ENCODE measurements around the gene OR2T27. TPM values are rescaled to one million over a fixed set of nuclear protein-coding genes. Genes with fewer than 3 reads are reported as not detected.

The OR2T27 gene
- total RNA-seq, 4 donors from 2014 or later, result not detected

DNA sequence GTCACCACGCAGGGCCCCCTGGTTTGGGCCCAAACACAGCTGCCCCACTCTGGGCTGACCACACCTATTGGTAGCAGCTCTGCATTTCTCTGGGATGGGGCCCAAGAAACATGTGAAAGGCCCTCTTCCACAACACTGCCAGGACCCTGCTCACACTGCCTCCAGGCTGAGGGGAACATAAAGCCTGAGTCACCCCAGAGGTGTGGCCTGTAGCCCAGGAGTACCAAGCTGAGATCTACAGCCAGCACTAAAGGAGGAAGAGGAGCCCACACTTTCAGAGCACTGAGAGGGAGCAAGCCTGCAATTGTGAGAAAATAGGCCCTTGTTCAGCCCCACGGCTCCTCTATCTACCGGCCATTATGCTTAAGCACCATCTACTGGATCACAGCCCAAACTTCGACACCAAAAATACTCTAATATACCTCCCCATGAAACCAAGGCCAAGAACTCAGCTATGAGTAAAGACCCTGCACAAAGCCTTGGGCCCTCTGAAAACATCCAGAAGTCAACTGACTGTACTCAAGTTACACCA is 43.4 kb downstream of the OR2T27 start:
- H3K9me3 ChIP-seq, result no peaks in the 10 kb centered on the region
- H3K4me1 ChIP-seq, result no peaks in the 10 kb centered on the region
- H3K27ac ChIP-seq, result no peak overlapping the region
- 75 to 78% methylated on average over 1 to 4 of the region's 4 CpGs for WGBS, 2 donors (ENCODE audit: low coverage in 1 of 2)
- no peak for DNase-seq
- H3K36me3 ChIP-seq, result no peaks in the 10 kb centered on the region
- in situ Hi-C loops (cut with MboI; ENCODE audit: low pct_ligation_motif_present in 1 of 4, low pct_unique_long_range_greater_than_20kb in 1 of 4, low sequenced_read_pairs in 3 of 4) (no loop called here), intact Hi-C loops (cut with DNase I; ENCODE audit: low total_unique reads) (no loop called here)
- H3K4me3 ChIP-seq, result no peak overlapping the region
- TF ChIP-seq POLR2A (IDR thresholded peaks at IDR 0.05), result no peak
- no peak for TF ChIP-seq EP300 (IDR thresholded peaks at IDR 0.05; ENCODE audit: low read depth)
- TF ChIP-seq, protein P1, sequence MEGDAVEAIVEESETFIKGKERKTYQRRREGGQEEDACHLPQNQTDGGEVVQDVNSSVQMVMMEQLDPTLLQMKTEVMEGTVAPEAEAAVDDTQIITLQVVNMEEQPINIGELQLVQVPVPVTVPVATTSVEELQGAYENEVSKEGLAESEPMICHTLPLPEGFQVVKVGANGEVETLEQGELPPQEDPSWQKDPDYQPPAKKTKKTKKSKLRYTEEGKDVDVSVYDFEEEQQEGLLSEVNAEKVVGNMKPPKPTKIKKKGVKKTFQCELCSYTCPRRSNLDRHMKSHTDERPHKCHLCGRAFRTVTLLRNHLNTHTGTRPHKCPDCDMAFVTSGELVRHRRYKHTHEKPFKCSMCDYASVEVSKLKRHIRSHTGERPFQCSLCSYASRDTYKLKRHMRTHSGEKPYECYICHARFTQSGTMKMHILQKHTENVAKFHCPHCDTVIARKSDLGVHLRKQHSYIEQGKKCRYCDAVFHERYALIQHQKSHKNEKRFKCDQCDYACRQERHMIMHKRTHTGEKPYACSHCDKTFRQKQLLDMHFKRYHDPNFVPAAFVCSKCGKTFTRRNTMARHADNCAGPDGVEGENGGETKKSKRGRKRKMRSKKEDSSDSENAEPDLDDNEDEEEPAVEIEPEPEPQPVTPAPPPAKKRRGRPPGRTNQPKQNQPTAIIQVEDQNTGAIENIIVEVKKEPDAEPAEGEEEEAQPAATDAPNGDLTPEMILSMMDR (IDR thresholded peaks at IDR 0.05), result no peak
- no peak for TF ChIP-seq POLR2AphosphoS5 (IDR thresholded peaks at IDR 0.05)
- H3K27me3 ChIP-seq, result no peaks in the 10 kb centered on the region

DNA sequence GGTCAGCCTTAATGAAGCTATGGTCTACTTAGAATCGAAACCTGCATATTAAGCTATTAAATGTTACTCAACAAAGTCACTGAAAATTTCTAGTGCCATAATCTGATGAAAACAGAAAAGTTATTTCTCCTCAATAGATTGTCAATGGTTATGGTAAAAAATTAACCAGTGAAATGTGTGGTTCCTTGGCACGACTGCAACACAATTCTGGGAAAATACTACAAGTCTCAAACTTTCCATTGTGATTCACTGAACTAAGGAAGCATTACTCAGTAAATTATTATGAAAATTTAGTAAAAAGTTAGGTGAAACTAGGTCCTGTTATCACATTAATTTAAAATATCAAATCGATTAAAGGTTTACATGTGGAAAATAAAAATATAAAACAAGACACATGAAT is 45.0 kb downstream of the OR2T27 start:
- WGBS, 2 donors (ENCODE audit: low coverage in 1 of 2), result 33 to 43% methylated on average over 3 of the region's 3 CpGs
- no peak for TF ChIP-seq POLR2AphosphoS5 (IDR thresholded peaks at IDR 0.05)
- in situ Hi-C loops (cut with MboI; ENCODE audit: low pct_ligation_motif_present in 1 of 4, low pct_unique_long_range_greater_than_20kb in 1 of 4, low sequenced_read_pairs in 3 of 4), result no loop called here
- Histone ChIP-seq H3K27me3 (no peaks in the 10 kb centered on the region), H3K27ac (no peak overlapping the region), H3K36me3 (no peaks in the 10 kb centered on the region), H3K4me3 (no peak overlapping the region), H3K9me3 (no peaks in the 10 kb centered on the region), H3K4me1 (no peaks in the 10 kb centered on the region)
- DNase-seq, result no peak
- intact Hi-C loops (cut with DNase I; ENCODE audit: low total_unique reads), result no loop called here

Other genes starting within 250 kb of the OR2T27 start
- not detected for gene OR2T2, start 209.9 kb downstream of the OR2T27 start, total RNA-seq
- not detected for gene OR2T3, start 182.2 kb downstream of the OR2T27 start, total RNA-seq
- not detected for gene OR2T5, start 166.9 kb downstream of the OR2T27 start, total RNA-seq
- not detected for gene OR2G6, start 147.5 kb downstream of the OR2T27 start, total RNA-seq
- not detected for gene OR2T29, start 92.8 kb downstream of the OR2T27 start, total RNA-seq
- gene OR2T34, start 80.8 kb downstream of the OR2T27 start, total RNA-seq, result not detected
- not detected for gene OR2T10, start 57.8 kb downstream of the OR2T27 start, total RNA-seq
- gene OR2T11, start 20.4 kb downstream of the OR2T27 start, total RNA-seq, result not detected
- gene OR2T35, start 10.2 kb downstream of the OR2T27 start, total RNA-seq, result not detected
- gene OR14I1, start 47.2 kb upstream of the OR2T27 start, total RNA-seq, result not detected
- gene LYPD8, start 100.2 kb upstream of the OR2T27 start, total RNA-seq, result 100 to 1,000 TPM in 3 of 4 donors, 10 to 100 TPM in 1; 21.9 to 719 (median 565) TPM
- gene SH3BP5L, start 170.4 kb upstream of the OR2T27 start, total RNA-seq, result 10 to 100 TPM; 28.1 to 36.2 (median 31.4) TPM
- gene ZNF672, start 182.7 kb upstream of the OR2T27 start, total RNA-seq, result 10 to 100 TPM; 34.8 to 53.1 (median 44.7) TPM
- 100 to 1,000 TPM in 1 of 4 donors, 10 to 100 TPM in 3; 41.8 to 100 (median 64.6) TPM for gene ZNF692, start 203.6 kb upstream of the OR2T27 start, total RNA-seq